ENCODE measurements around the gene GOLT1A.

DNA sequence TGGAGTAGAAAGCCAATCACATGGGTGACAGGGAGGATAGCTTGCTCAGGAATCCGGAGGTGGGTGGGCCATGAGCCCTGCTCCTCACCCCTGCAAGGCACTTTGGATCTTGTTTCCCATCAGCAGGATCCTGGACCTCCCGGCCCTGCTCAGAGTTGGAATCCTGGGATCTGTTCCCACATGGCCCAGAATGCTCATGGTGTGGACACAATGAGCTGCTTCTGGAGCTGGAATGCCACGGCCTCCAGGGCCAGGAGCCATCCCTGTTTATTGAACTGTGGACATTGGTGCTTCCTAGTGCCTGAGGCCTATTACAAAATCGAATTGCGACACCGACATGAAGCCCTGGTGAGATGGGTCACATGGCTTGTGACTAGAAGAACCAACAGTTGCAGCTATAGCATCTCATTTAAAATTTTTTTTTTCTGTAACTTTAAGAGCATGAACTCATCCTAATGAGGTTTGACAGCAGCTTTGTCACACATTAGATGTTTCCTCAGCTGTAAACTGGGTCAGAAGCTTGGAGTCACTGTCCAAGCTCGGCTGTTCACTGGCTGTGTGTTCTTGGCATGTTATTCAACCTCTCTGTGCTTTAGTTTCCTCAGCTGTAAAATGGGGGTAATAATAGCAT, 40.4 kb upstream of the GOLT1A start:
- TF ChIP-seq, protein P1, sequence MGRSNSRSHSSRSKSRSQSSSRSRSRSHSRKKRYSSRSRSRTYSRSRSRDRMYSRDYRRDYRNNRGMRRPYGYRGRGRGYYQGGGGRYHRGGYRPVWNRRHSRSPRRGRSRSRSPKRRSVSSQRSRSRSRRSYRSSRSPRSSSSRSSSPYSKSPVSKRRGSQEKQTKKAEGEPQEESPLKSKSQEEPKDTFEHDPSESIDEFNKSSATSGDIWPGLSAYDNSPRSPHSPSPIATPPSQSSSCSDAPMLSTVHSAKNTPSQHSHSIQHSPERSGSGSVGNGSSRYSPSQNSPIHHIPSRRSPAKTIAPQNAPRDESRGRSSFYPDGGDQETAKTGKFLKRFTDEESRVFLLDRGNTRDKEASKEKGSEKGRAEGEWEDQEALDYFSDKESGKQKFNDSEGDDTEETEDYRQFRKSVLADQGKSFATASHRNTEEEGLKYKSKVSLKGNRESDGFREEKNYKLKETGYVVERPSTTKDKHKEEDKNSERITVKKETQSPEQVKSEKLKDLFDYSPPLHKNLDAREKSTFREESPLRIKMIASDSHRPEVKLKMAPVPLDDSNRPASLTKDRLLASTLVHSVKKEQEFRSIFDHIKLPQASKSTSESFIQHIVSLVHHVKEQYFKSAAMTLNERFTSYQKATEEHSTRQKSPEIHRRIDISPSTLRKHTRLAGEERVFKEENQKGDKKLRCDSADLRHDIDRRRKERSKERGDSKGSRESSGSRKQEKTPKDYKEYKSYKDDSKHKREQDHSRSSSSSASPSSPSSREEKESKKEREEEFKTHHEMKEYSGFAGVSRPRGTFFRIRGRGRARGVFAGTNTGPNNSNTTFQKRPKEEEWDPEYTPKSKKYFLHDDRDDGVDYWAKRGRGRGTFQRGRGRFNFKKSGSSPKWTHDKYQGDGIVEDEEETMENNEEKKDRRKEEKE (IDR thresholded peaks at IDR 0.05), result no peak
- TF ChIP-seq, protein P2, sequence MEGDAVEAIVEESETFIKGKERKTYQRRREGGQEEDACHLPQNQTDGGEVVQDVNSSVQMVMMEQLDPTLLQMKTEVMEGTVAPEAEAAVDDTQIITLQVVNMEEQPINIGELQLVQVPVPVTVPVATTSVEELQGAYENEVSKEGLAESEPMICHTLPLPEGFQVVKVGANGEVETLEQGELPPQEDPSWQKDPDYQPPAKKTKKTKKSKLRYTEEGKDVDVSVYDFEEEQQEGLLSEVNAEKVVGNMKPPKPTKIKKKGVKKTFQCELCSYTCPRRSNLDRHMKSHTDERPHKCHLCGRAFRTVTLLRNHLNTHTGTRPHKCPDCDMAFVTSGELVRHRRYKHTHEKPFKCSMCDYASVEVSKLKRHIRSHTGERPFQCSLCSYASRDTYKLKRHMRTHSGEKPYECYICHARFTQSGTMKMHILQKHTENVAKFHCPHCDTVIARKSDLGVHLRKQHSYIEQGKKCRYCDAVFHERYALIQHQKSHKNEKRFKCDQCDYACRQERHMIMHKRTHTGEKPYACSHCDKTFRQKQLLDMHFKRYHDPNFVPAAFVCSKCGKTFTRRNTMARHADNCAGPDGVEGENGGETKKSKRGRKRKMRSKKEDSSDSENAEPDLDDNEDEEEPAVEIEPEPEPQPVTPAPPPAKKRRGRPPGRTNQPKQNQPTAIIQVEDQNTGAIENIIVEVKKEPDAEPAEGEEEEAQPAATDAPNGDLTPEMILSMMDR (IDR thresholded peaks at IDR 0.05 in 2 of 3, conservative IDR thresholded peaks at IDR 0.05 in 1 of 3; ENCODE audit: control insufficient read depth in 2 of 3, extremely low read depth in 1 of 3, insufficient read depth in 1 of 3, low read depth in 3 of 3, low read length in 3 of 3), result no peak
- no peak for TF ChIP-seq TAF1 (IDR thresholded peaks at IDR 0.05; ENCODE audit: borderline replicate concordance, low read depth, low read length)
